Activated CD8-positive, alpha-beta memory T cell treated with anti-CD3 and anti-CD28 coated beads, Interleukin-2, amount 50 U/mL, for 48 hours (primary cell): ENCODE results near the gene MDC1.
A peak's percentile ranks its signal among the peaks of the same experiment; 100 is the strongest.
"Not testable (repeated sequence)": the region's sequence is repeated elsewhere in the genome, so short reads cannot be mapped to it uniquely, and the experiment has no call there.

Source experiments
- DNase-seq: peaks from one replicate; pipeline ENCODE4 v3.0.0-alpha.2; 2020

Gene MDC1, protein sequence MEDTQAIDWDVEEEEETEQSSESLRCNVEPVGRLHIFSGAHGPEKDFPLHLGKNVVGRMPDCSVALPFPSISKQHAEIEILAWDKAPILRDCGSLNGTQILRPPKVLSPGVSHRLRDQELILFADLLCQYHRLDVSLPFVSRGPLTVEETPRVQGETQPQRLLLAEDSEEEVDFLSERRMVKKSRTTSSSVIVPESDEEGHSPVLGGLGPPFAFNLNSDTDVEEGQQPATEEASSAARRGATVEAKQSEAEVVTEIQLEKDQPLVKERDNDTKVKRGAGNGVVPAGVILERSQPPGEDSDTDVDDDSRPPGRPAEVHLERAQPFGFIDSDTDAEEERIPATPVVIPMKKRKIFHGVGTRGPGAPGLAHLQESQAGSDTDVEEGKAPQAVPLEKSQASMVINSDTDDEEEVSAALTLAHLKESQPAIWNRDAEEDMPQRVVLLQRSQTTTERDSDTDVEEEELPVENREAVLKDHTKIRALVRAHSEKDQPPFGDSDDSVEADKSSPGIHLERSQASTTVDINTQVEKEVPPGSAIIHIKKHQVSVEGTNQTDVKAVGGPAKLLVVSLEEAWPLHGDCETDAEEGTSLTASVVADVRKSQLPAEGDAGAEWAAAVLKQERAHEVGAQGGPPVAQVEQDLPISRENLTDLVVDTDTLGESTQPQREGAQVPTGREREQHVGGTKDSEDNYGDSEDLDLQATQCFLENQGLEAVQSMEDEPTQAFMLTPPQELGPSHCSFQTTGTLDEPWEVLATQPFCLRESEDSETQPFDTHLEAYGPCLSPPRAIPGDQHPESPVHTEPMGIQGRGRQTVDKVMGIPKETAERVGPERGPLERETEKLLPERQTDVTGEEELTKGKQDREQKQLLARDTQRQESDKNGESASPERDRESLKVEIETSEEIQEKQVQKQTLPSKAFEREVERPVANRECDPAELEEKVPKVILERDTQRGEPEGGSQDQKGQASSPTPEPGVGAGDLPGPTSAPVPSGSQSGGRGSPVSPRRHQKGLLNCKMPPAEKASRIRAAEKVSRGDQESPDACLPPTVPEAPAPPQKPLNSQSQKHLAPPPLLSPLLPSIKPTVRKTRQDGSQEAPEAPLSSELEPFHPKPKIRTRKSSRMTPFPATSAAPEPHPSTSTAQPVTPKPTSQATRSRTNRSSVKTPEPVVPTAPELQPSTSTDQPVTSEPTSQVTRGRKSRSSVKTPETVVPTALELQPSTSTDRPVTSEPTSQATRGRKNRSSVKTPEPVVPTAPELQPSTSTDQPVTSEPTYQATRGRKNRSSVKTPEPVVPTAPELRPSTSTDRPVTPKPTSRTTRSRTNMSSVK (N-terminal part only)

DNA sequence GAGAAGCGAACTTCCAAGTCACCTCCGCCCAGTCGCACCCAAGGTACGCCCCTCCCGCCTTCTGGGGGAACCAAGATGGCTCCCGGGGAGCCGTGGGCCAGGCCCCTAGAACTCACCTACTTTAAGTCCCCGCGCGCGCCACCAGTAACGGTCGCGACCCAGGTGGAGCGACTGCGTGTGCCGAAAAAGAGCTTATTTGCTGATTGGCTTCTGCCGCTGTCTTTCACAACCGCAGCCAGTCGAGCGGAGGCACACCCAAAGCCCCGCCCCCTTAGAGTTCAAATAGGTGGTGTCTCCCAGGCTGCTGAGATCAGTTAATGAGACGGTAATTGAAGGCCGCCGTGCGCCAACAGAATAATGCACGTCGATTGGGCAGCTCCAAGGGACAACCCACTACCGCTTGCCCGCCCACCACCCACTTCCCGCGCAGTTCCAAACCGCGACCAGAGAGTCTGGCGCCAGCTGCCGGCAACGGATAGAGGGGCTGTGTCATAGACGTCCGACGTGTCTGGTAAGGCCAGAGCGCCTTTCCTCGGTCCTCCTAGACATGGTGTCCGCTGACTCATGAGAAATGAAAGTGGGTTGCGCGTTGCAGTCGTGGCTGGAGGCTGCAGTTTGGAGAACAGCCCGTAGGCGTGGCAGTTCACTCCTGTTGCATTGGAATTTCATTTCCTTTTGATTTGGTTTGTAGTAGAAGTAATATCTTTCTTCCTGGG lies at the start of gene MDC1:
Gene MDC1, minus strand, starts transcription at position 153 of the 716 bp plus-strand sequence. CDS start 2,106 bp downstream, outside the sequence.
- DNase-seq: peak; percentile 97

DNA sequence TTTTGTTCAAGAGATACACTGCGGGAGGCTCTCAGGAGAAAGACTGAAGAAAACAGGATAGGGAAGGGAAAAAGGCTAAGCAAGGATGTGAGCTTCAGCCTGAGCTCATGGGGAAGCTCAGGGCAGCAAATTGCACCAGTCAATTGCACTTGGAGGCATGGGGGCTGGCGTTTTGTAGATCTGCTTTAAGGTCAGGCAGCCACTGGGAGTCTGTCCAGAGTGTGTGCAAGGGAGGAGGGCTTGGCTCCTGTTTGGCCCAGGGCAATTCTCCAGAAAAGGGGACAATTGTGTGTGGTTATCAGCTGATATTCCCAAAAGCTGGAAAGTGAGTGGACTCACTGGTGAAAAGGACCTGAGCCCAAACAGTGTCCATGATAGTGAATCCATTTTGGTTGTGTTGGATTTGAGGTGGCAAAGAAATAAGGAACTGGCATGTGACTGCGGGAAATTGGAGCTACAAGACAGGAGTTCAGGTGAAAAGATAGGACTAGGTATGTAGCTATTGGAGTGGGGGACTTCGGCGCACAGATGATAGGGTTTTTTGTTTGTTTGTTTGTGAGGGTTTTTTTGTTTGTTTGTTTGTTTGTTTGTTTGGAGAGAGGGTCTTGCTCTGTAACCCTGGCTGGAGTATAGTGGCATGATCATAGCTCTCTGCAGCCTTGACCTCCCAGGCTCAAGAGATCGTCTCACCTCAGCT lies 49.5 kb upstream of the MDC1 start:
- no peak for DNase-seq

DNA sequence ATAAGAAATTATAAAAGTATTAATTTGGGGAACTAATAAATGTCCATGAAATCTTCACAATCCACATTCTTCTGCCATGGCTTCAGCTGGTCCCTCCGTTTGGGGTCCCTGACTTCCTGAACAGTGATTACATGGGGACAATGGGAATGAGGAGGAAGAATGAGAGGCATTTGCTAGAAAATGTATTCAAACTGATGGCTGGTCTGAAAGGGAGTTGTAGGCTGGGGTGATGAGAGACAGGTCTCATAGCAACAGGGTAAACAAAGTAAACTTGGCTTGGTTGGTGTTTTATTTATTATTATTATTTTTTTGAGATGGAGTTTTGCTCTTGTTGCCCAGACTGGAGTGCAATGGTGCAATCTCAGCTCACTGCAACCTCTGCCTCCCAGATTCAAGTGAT lies 48.4 kb upstream of the MDC1 start:
- not testable (repeated sequence) for DNase-seq

DNA sequence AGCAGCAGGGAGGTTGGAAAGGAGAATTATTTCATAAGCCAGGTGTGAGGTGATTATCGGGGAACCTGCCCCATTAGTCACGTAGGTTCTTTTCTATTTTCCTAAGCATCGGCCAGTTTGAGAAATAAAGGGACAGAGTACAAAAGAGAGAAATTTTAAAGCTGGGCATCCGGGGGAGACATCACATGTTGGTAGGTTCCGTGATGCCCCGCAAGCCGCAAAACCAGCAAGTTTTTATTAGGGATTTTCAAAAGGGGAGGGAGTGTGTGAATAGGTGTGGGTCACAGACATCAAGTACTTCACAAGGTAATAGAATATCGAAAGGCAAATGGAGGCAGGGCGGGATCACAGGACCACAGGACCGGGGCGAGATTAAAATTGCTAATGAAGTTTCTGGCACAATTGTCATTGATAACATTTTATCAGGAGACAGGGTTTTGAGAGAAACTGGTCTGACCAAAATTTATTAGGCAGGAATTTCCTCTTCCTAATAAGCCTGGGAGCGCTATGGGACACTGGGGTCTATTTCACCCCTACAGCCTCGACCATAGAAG lies 47.5 kb upstream of the MDC1 start:
- not testable (repeated sequence) for DNase-seq

DNA sequence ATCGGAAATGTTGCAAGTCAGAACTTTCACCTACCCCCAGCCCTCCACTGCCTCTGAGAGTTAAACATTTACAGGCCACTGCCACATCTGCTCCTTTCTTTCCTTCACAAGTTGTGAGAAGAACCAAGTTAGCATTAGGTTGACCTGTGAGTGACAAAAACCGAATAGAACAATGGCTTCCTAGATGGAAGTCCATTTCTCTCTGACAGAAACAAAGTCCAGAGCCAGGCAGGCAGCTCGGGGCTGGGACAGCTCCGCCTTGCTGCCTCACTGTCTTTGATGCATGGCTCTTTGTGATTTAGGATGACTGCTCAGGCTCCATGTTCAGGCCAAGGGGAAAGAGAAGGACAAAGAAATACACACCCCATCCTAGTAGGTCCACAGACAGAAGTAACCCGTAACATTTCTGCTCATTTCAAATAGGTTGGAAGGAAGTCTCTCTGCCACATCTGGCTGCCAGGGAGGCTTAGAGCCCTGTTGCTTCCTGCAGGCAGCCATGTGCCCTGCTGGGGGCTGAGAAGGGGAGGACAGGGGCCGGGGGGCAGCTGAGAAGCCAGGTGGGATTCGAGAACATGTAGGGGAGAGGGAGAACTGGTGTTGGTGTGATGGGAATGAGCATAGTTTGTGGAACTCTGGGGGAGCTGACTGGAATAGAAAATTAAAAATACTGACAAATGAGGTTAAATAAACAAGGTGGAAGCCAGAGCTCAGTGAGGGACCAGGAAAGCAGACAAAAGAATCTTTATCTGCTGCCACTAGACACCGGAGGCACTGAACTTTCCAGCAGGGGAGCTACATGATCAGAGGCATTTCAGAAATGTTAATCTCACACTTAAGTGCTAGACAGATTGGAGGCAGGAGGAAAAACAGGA lies 46.8 kb upstream of the MDC1 start:
- DNase-seq: no peak

DNA sequence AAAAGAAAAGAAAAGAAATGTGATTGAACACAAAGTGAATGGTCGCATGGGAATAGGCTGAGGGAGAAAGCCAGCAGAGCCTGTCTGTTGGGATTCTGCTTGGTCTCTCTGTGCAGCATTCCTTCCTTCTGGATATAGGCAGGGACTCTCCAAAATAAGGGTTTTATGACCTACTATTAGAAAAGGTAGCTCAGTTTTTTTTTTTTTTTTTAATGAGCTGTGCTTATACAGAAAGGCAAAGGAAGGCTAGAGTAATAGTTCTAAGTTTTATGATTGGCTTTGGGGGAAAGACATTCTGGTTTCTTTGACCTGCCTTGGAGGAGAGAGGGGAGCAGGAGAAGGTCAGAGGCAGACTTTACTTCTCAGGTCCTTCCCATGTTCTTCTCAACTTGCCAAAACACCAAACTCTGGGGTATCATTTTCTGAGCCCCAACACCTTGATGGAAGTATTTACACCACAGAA lies 46.1 kb upstream of the MDC1 start:
- no peak for DNase-seq

DNA sequence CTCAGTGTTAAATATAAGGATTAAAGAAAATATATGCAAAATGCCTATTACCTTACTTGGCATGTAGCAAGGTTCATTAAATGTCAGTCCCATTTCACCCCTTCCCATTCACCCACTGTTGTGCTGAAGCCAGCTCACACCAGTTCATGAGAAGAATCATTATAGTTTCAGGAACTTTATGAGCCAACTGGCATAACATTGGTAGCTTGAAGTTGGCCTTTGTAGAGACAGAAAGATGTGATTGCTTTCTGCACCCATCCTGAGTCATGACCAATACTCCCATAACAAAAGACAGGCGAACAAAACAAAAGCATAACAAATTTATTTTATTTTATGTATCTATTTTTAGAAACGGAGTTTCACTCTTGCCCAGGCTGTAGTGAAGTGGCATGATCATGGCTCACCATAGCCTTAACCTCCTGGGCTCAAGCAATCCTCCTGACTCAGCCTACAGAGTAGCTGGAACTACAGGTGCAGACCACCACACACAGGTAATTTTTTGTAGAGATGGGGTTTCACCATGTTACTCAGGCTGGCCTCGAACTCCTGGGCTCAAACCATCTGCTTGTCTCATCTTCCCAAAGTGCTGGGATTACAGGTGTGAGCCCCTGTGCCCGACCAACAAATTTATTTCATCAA lies 44.8 kb upstream of the MDC1 start:
- no peak for DNase-seq

DNA sequence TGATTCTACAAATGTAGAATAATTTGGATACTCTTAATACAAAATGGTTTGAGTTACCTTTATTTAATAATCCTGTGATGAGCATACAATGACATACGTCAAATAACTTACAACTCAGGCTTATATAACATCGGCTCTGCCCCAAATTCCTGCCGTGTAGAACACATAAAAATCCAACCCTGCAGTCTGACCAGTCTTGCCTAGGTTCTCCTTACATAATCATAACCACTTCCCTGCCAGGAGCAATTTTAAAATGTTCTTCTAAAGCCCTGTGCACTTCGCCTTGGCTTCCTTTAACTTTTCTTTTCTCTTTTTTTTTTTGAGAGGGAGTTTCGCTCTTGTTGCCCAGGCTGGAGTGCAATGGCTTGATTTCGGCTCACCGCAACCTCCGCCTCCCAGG lies 43.5 kb upstream of the MDC1 start:
- DNase-seq: no peak

DNA sequence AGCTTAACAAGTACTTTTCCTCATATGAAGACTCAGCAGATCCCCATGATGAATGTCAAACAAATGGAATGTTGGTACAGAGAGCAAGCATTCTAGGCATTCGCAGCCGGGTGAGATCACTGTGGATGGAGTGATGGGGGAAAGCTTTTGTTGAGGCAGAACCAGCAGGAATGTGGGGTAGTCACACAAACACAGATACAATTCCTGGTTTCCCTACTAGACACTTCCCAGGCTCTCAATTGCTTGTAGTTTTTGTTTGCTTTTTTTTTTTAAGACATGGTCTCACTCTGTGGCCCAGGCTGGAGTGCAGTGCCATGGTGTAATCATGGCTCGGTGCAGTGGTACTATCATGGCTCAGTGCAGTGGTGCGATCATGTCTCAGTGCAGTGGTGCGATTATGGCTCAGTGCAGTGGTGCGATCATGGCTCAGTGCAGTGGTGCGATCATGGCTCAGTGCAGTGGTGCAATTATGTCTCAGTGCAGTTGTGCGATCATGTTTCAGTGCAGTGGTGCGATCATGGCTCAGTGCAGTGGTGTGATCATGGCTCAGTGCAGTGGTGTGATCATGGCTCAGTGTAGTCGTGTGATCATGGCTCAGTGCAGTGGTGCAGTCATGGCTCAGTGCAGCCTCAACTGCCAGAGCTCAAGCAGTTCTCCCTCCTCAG lies 42.6 kb upstream of the MDC1 start:
- no peak for DNase-seq

DNA sequence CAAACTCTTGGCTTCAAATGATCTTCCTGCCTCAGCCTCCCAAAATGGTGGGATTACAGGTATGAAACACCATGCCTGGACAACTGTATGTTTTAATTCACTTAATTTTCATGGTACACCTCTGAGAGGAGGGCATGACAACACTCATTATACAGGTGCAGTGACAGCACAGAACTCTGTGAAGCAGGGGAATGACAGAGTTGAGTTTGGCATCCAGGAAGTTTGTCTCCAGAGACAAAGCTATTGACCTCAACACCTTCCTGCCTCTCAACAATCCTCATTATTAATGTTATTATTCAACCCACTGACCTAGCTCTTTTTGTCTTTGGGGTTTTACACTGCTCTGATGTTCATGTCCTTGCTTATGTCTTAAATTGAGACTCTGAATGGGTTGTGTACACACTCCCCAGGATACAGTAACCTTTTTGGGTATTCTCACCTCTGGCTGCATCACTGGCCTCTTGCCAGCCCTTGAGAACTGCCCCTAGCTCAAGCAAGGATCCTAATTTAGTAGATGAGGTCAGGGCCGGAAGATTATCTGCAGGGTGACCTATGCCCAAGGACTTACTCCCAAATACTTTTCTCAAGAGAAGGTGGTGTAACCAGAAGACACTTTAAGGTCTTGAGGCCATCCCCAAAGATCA lies 40.3 kb upstream of the MDC1 start:
- no peak for DNase-seq

DNA sequence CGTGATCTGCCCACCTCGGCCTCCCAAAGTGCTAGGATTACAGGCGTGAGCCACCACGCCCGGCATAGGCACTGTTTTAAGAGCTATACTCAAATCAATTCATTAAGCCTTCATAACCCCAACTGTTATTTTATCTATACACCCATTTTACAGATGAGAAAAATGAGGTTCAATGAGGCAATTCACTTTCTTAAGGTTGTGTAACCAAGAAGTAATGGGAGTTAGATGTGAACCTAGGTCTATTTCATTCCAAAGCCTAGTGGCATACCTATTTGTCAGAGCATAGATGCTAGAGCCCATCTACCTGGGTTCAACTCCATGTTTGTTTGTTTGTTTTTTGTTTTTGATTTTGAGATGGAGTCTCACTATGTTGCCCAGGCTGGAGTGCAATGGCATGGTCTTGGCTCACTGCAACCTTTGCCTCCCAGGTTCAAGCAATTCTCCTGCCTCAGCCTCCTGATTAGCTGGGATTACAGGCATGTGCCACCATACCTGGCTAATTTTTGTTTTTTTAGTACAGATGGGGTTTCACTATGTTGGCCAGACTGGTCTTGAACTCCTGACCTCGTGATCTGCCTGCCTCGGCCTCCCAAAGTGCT lies 39.4 kb upstream of the MDC1 start:
- not testable (repeated sequence) for DNase-seq

DNA sequence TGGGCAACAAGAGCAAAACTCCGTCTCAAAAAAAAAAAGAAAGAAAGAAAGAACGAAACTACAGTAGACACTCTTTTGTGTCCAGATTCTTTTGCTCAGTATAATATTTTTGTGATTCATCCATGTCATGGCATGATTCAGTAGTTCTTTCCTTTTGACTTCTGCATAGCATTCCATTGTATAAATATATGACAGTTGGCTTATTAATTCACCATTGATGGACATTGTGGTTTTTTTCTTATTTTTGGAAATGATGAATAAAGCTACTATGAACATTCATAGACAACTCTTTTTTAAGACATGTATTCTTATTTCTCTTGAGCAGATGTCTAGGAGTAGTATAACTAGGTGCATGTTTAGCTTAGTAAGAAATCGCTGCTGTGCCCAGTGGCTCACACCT lies 37.5 kb upstream of the MDC1 start:
- DNase-seq: no peak

DNA sequence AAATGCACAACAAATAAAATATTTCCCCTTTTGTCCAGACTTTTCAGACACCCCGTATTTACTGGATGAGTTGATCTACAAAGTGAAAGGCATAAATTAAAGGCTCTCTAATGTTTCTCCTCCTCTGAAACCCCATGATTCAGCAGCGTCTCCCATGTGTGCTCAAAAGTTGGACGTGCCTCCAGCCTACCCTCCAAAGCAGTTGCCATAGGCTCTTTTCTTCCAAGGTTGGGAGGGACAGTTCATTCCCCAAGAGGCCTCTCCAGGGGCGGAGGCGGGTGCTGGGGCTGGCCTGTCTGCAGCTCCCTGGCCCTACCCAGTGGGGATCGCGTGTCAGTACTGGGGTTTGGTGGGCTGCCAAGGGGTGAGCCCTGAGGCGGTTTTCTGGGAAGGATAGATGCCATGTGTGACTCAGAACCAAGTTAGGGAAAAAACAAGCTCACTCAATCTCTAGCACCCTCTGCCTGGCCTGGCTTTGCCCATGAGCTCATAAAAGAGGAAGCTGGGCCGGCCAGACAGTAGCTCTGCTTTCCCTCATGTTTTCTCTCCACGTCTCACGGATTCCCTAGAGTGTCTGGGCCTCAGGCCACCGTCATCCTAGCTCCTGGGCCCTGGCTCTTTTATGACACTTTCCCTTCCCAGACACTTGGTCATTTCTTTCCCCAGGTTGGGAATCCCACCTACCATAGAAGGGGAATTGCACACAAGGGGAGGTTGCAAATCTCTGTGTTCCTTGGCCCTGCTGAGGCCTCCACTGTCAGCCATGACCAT lies 35.3 kb upstream of the MDC1 start:
- DNase-seq: no peak

DNA sequence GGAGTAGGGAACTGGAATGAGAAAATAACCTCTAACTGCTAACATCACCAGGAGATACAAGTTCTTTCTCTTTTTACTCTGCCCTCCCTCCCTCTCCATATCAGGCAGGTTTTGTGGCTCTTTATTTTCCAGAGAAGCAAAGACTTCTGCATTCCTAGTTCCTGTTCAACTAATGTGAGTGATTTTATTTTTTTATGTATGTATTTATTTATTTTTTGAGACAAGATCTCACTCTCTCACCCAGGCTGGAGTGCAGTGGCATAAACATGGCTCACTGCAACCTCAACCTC lies 33.2 kb upstream of the MDC1 start:
- no peak for DNase-seq

DNA sequence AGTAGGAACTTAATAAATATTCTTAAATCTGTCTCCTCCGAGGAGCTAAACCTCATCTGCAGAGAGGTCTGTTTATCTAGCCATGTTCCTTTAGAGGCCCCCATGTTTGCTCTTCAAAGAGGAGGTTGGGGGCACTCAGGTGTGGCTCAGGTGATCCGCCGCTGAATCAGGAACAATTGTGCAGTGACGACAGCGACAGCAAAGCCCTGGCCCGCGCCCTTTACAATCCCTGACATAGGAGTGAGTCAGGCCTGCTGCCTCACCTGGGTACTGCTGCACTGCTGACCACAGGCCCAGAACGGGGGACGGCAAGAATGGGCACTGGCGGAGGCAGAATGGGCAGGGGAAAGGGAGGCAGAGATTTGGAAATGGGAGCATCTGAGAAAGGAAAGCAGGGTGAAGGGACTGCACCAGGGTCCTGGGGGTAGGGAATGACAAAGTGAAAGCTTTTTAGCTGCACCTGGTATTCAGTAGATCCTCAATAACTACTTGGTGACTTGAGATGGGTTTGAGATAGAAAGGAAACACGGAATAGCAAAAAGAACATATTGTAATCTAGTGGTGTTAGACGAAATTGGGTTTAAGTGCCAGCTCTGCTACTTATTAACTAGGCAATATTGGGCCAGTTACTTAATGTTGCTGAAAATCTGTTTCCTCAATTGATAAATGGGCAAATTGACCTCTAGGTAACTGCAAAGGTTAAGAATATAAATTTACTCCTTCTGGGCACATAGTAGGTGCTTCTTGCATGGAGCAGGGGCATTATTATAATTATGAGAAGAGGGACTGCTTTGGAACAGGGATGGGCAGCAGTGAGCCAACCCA lies 32.7 kb upstream of the MDC1 start:
- no peak for DNase-seq

DNA sequence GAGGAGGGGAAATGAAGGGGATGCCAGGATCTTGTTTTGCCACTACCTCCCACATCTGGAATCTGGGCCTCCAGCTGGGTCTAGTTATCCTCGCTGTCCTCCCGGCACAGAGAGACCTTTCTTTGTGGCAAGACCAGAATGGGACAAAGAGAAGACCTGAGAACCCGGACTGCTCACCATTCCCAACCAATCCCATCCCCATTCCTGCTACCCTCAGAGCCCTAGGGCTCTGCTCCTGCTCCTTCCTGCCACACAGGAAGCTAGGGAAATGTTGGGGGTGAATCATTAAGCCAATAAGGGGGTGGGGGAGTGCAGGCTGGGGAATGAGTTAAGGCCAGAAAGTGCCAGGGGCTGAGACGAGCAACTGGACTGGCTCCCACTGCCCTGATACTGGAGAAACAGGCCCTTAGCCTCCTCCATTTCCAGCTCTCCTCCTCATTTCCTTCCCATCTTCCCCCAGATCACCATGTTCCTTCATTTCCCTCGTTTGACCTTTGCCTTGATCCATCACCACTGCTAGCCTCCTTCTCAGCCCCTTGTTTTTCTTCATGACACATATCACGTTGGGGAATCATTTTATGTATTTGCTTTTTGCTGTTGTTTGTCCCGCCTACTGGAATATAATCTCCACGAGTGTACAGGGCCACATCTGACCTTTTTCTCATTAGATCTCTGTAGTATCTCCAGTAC lies 31.9 kb upstream of the MDC1 start:
- DNase-seq: no peak
